SK-N-SH treated with all-trans-retinoic acid at 6 μM for 48 hours (cell line): ENCODE measurements around the gene CLK3.

Source experiments
- ISL1 ChIP-seq: fragments of 250-450 bp; sonication (Bioruptor Pico); IDR thresholded peaks from 2 replicates; pipeline ENCODE4 v2.1.2; 2022; ENCODE audit warnings: mild to moderate bottlenecking, moderate library complexity
- PPARA ChIP-seq: fragments of 250-450 bp; sonication (Bioruptor Pico); IDR thresholded peaks from 2 replicates; pipeline ENCODE4 v1.5.0; 2020; ENCODE audit warnings: mild to moderate bottlenecking, borderline replicate concordance
- ZFP3 ChIP-seq: fragments of 250-450 bp; sonication (Bioruptor Pico); IDR thresholded peaks from 2 replicates; pipeline ENCODE4 v1.5.0; 2020; ENCODE audit warnings: mild to moderate bottlenecking, moderate library complexity

- TF ChIP-seq PPARA (CRISPR knock-in tag) (no peak), ISL1 (CRISPR knock-in tag) (no peak), ZFP3 (CRISPR knock-in tag) (no peak)
Observed at GRCh38 chr15:74598126-74598842, 17.4 kb upstream of the CLK3 start.
